COLO668 (cell line): ENCODE measurements around the gene BRSK2.
"Not testable (repeated sequence)": the region's sequence is repeated elsewhere in the genome, so short reads cannot be mapped to it uniquely, and the experiment has no call there.

Experiments
- DNase-seq: peaks from one replicate; lab custom pipeline; 2025; ENCODE audit not compliant: unreplicated experiment; lab: John Stamatoyannopoulos, UW

Gene BRSK2

DNA sequence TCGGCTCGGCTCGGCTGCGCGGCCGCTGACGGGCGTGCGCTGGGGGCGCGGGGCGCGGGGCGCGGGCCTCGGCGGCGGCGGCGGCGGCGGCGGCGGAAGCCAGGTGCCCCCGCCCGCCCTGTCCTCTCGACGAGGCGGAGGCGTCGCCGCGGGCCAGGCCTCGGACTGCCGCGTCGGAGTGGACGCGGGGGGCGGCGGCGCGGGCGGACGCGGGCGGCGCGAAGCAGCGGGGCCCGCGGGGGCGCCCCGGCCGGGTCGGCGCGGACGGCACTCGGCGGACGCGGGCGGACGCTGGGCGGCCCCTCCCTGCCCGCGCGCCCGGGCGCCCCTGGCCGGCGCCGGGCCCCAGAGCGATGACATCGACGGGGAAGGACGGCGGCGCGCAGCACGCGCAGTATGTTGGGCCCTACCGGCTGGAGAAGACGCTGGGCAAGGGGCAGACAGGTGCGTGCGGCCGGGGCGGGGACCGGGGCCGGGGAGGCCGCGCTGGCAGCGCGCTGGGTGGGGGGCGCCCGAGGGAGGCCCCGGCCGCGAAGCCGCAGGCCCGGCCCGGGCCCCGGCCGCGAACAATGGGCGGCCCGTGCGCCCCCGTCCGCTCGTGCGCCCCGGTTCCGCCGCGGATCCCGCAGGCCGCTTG is at the start of gene BRSK2:
Gene BRSK2 (plus strand): TSS at position 3 of the 637 bp plus-strand sequence. CDS start 351 bp downstream, at position 354.
- DNase-seq, result peak; percentile 29

- DNase-seq, result no peak
Observed at GRCh38 chr11:1340111-1340510, 49.6 kb upstream of the BRSK2 start.

GRCh38 chr11:1341226-1341625 is 48.5 kb upstream of the BRSK2 start:
- DNase-seq, result not testable (repeated sequence)

DNA sequence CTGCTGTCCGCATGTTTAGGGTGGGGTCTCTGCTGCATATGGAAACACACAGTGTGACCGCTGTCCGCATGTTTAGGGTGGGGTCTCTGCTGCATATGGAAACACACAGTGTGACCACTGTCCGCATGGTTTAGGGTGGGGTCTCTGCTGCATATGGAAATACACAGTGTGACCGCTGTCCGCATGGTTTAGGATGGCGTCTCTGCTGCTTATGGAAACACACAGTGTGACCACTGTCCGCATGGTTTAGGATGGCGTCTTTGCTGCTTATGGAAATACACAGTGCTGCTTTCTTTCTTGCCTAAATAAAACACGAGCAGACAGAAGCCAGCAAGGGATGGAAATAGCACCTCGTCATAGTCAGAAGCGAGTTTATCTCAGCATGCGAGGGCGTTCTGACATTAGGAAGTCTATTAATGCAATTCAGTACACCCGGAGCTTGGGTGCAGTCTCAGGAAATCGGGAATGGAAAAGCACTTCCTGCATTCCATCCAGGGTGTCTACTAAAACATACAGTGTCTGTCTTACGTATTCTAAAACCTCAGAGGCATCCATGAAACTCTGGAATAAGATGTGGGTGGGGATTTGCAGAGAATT is 47.7 kb upstream of the BRSK2 start:
- no peak for DNase-seq

GRCh38 chr11:1342946-1343345 is 46.8 kb upstream of the BRSK2 start:
- DNase-seq, result no peak

- no peak for DNase-seq
Observed at GRCh38 chr11:1343391-1344055, 46.2 kb upstream of the BRSK2 start.

GRCh38 chr11:1344056-1344635 is 45.6 kb upstream of the BRSK2 start:
- DNase-seq, result no peak

GRCh38 chr11:1345737-1346513 is 43.8 kb upstream of the BRSK2 start:
- no peak for DNase-seq

DNA sequence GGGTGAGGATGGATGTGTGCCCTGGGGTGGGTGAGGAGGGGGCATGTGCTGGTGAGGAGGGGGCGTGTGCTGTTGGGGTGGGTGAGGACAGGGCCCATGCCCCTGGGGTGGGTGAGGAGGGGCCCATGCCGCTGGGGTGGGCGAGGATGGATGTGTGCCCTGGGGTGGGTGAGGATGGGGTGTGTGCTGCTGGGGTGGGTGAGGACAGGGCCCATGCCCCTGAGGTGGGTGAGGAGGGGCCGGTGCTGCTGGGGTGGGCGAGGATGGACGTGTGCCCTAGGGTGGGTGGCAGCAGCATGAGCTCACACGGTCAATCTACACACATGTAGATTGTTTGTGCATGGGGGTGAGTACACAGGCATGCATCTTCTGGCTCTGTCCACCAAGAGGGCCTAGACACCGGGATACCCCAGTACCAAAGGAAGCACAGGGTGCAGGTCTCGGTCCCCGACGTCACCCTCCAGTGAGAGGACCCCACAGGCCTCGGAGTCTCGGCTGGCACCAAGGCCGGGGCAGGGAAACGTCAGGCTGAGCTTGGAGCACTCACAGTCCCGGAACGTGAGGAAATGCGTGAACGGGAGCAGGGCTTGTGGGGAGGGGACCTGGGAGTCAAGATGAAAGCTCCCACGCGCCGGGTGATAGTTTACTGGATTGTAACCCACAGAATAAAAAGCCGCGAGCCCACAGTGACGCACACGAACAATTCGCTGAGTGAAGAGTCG is 42.9 kb upstream of the BRSK2 start:
- no peak for DNase-seq

DNA sequence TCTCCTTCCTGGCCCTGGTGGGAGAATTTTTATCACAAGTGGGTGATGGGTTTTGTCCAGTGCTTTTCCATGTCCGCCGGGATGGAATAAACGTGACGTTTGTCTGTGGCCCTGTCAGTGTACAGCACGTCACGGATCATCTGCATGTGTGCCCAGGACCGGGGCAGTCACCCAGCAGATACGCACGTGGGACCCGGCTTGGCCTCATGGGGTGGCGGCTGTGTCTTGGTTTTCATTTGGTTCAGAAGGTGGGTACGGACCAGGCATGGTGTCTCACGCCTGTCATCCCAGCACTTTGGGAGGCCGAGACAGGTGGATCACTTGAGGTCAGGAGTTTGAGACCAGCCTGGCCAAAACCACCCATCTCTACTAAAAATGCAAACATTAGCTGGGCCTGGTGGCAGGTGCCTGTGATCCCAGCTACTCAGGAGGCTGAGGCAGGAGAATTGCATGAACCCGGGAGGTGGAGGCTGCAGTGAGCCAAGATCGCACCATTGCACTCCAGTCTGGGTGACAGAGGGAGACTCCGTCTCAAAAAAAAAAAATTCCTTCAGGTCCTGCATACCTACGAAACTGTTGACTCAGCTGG is 42.2 kb upstream of the BRSK2 start:
- DNase-seq, result not testable (repeated sequence)

GRCh38 chr11:1348146-1348795 is 41.5 kb upstream of the BRSK2 start:
- no peak for DNase-seq

DNA sequence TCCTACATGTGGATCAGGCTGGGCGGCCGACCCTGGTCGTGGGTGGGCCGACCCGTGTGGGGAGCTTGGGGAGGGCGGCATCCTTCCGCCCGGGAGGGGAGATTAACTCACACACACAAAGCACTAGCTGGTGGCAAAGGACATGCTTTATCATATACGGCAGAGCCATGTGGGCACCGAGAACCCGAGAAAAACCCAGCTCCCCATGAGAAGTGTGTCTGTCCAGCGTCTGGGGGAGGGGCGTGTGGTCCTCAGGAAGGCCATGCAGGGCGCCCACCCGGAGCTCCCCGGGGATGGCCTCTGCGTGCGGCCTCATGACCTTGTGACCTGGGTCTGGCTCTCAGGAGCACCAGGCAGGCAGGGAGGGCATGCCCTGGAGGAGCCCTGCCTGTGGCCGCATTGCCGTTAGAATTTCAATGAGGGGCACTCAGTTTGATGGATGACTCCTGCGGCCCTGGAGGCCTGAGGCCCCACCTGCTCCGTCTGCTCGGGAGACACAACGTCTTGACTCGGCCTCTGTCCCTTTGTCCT is 40.9 kb upstream of the BRSK2 start:
- DNase-seq, result no peak

DNA sequence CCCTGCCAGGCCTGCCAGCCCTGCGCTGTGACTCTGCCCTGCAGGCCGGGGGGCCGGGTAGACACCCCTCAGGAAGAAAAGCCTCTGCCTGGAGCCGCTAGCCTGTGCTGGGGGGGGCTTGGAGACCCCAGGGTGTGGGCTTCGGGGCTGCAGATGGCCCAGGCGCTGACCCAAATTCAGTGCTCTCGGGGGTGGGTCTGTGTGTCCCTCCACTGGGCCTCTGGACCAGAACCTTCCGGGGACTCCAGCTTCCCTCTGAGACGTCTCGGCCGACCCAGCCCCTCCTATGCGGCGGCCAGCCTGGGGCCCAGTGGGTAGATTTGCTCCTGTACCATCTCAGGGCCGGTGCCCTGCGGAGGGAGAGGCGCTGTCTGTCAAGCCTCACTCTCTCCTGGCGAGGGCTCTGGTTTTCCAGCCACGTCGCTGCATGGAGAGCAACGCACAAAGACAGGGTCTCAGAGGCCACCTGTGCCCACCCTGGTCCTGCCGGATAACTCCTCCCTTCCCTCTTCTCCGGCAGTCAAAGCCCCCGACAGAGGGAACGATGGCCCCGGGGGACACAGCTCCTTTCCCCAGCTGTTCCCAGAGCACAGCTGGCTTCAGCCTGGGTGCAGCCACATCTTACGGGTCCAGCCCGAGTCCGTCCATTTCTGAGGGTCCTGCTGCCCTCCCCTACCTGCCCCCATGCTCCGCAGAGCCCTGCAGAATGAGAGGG is 40.2 kb upstream of the BRSK2 start:
- no peak for DNase-seq

DNA sequence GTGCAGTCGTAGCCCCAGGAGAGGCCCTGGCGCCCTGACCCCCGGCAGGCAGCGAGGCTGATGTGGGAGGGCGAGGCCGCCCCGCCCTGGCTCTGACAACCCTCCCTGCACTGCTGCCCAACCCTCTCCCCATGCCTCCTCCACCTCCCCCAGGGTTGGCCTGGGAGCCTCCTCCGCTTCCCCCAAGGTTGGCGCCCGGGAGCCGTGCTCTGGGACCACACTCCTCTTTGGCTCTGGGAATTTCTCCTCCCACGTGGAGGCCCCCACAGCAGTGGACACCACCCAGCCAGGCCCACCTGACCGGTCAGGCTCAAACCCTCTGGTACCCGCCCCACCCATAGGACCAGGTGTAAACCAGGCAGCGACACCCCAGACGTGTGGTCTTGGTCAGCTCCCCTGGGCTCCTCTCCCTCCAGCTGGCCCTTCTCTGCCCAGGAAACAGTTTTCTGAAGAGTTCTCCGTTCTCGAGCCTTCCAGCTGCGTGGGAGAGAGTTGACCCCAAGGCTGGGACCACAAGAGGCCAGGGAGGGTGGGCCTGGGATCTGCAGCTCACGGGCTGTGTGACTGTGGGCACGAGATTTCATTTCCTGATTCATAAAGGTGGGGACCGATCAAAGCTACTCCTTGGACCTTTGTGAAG is 39.5 kb upstream of the BRSK2 start:
- DNase-seq, result no peak

GRCh38 chr11:1351278-1351937 is 38.3 kb upstream of the BRSK2 start:
- peak; percentile 8 for DNase-seq

DNA sequence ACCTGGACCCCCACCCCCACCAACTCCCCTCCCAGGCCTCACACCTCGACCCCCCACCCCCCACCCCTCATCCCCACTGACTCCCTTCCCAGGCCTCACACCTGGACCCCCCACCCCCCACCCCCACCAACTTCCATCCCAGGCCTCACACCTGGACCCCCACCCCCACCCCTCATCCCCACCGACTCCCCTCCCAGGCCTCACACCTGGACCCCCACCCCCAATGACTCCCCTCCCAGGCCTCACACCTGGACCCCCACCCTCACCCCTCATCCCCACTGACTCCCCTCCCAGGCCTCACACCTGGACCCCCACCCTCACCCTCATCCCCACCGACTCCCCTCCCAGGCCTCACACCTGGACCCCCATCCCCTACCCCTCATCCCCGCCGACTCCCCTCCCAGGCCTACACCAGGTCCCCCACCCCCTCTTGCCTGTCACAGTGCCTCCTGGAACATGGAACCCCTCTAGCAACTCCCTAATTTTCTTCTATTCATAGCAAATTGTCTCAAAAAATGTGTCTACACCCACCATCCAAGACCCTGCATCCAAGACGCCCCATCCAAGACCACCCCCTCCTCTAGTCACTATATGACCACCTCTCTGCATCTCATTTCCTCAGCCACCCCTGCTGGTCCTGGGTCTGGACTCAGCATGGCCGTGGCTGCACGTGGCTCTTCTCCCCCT is 36.9 kb upstream of the BRSK2 start:
- DNase-seq, result no peak

DNA sequence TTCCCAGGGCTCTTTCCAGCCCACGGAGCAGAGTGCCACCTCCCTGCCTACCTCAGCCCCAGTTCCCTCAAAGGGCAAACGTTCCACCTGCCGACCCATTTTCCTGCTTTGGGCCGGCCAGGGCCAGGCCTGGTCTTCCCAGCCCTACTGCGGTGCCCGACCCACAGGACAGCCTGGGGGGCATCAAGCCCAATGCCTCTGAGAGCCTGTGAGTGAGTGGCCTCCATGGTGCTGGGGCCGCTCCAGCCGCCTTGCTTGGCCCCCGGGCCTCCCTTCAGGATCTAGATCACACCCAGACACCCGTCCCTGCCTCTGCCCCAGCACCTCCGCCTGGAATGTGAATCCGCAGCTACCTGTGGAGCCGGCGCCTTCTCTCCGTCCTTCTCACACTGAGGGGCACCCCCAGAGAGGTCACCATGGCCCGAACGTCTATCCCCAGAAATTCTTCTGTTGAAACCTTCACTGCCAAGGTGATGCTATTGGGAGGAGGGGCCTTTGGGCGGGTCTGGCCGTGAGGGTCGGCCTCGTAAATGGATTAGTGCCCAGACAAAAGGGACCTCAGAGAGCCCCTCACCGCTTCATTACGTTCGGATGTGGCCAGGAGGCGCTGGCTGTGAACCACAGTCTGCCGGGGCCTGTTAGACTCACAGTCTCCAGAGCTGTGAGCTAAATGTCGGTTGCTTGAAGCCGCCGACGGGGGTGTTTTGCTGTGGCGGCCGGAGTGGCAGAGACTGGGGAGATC is 36.2 kb upstream of the BRSK2 start:
- DNase-seq, result no peak
